Osteoblast (primary cell): ENCODE results near the gene UNC13C. TPM values are rescaled to one million over a fixed set of nuclear protein-coding genes. Genes with fewer than 3 reads are reported as not detected.

ENCODE experiments used
- DNase-seq: peaks from one replicate; pipeline ENCODE4 v3.0.0; 2011; ENCODE audit warnings: low spot score, mixed read lengths; ENCODE audit not compliant: insufficient read length; ENCODE audit errors: missing footprints
- H2AFZ ChIP-seq: 2 replicates; pipeline ENCODE4 v1.6.0; 2011; ENCODE audit warnings: mild to moderate bottlenecking, low read length
- H3K27ac ChIP-seq: 2 replicates; pipeline ENCODE4 v1.5.1; 2011; ENCODE audit warnings: mild to moderate bottlenecking, low read depth, low read length, moderate library complexity
- H3K27me3 ChIP-seq: 2 replicates; pipeline ENCODE4 v1.6.0; 2012; ENCODE audit warnings: mild to moderate bottlenecking, control low read depth, inconsistent platforms, low read length, moderate library complexity; ENCODE audit not compliant: insufficient read depth
- H3K36me3 ChIP-seq: 2 replicates; pipeline ENCODE4 v1.5.1; 2011; ENCODE audit warnings: mild to moderate bottlenecking, low read length, control low read depth, moderate library complexity; ENCODE audit not compliant: insufficient read depth
- H3K4me1 ChIP-seq: 2 replicates; pipeline ENCODE4 v1.5.1; 2011; ENCODE audit warnings: mild to moderate bottlenecking, low read length, control low read depth, moderate library complexity; ENCODE audit not compliant: insufficient read depth
- H3K4me2 ChIP-seq: 2 replicates; pipeline ENCODE4 v1.6.0; 2011; ENCODE audit warnings: mild to moderate bottlenecking, low read length; ENCODE audit not compliant: insufficient read depth
- H3K4me3 ChIP-seq: fragments of 200-600 bp; sonication (generic); 3 replicates; pipeline ENCODE4 v1.5.1; 2012; ENCODE audit warnings: mild to moderate bottlenecking, low read length, inconsistent platforms; ENCODE audit not compliant: insufficient read depth
- H3K79me2 ChIP-seq: 2 replicates; pipeline ENCODE4 v1.6.0; 2012; ENCODE audit warnings: mild to moderate bottlenecking, low read length, control low read depth, inconsistent platforms; ENCODE audit not compliant: insufficient read depth
- H3K9me3 ChIP-seq: 2 replicates; pipeline ENCODE4 v1.5.1; 2011; ENCODE audit warnings: low read depth, low read length, control low read depth
- H4K20me1 ChIP-seq: 2 replicates; pipeline ENCODE4 v1.6.0; 2012; ENCODE audit warnings: mild to moderate bottlenecking, low read length, control low read depth; ENCODE audit not compliant: insufficient read depth
- total RNA-seq: library from RNA; depleted of rRNA; stranded (reverse); fragments of >200 nt; gene quantifications from 2 replicates; pipeline ENCODE4 v1.2.3, GENCODE V29; 2012
- TF ChIP-seq, protein P1 (sequence below): IDR thresholded peaks from 2 replicates; pipeline ENCODE4 v1.5.1; 2011; ENCODE audit warnings: mild to moderate bottlenecking, low read depth, low read length, moderate library complexity; ENCODE audit errors: extremely low read depth

Gene UNC13C
- total RNA-seq, 1 donor = not detected

DNA sequence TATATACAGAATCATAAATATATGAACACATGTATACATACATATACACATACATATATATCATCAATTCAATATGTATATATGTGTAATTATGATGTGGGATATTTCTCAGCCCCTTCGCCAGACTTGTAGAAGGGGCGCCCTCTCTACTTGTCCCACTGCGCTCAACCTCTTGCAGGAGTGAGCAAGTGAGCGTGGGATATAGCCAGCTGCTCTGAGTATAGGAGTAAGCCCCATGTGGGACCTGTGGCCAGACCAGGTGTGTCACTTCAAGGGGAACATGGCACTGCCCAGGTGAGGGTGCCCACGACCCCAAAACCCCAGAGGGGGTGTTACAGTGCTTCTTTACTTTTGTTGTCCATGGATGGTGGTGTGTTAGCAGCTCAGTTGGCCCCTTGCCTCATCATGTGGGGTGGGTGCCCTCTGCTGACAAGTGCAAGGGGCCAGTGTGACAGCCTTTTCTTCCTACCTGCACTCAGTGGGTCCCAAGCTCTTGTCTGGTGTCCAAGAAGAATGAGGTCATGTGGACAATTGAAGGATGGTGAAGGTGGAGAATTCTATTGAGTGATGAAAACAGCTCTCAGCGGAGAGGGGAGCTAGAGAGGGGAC is 304.1 kb downstream of the UNC13C start:
- H3K27ac ChIP-seq = no peak overlapping the region

GRCh38 chr15:54288049-54288448 is 309.8 kb downstream of the UNC13C start:
- H3K9me3 ChIP-seq = no peaks in the 10 kb centered on the region
- no peaks in the 10 kb centered on the region for H3K27me3 ChIP-seq
- H4K20me1 ChIP-seq = no peaks in the 10 kb centered on the region
- no peak overlapping the region for H2AFZ ChIP-seq
- H3K27ac ChIP-seq = no peak overlapping the region
- DNase-seq = no peak
- no peak overlapping the region for H3K4me3 ChIP-seq
- no peaks in the 10 kb centered on the region for H3K36me3 ChIP-seq
- H3K79me2 ChIP-seq = no peaks in the 10 kb centered on the region
- H3K4me2 ChIP-seq = no peak overlapping the region
- no peaks in the 10 kb centered on the region for H3K4me1 ChIP-seq
- TF ChIP-seq, protein P1, sequence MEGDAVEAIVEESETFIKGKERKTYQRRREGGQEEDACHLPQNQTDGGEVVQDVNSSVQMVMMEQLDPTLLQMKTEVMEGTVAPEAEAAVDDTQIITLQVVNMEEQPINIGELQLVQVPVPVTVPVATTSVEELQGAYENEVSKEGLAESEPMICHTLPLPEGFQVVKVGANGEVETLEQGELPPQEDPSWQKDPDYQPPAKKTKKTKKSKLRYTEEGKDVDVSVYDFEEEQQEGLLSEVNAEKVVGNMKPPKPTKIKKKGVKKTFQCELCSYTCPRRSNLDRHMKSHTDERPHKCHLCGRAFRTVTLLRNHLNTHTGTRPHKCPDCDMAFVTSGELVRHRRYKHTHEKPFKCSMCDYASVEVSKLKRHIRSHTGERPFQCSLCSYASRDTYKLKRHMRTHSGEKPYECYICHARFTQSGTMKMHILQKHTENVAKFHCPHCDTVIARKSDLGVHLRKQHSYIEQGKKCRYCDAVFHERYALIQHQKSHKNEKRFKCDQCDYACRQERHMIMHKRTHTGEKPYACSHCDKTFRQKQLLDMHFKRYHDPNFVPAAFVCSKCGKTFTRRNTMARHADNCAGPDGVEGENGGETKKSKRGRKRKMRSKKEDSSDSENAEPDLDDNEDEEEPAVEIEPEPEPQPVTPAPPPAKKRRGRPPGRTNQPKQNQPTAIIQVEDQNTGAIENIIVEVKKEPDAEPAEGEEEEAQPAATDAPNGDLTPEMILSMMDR = no peak

More for the DNA sequence above, 304.1 kb downstream of the UNC13C start:
- H3K36me3 ChIP-seq = no peaks in the 10 kb centered on the region
- H3K4me1 ChIP-seq = no peaks in the 10 kb centered on the region
- H3K9me3 ChIP-seq = no peaks in the 10 kb centered on the region
- no peaks in the 10 kb centered on the region for H3K79me2 ChIP-seq
- H3K4me3 ChIP-seq = no peak overlapping the region
- TF ChIP-seq, protein P1 = no peak
- no peaks in the 10 kb centered on the region for H4K20me1 ChIP-seq
- no peak overlapping the region for H3K4me2 ChIP-seq
- no peak for DNase-seq
- H2AFZ ChIP-seq = no peak overlapping the region
- H3K27me3 ChIP-seq = no peaks in the 10 kb centered on the region

DNA sequence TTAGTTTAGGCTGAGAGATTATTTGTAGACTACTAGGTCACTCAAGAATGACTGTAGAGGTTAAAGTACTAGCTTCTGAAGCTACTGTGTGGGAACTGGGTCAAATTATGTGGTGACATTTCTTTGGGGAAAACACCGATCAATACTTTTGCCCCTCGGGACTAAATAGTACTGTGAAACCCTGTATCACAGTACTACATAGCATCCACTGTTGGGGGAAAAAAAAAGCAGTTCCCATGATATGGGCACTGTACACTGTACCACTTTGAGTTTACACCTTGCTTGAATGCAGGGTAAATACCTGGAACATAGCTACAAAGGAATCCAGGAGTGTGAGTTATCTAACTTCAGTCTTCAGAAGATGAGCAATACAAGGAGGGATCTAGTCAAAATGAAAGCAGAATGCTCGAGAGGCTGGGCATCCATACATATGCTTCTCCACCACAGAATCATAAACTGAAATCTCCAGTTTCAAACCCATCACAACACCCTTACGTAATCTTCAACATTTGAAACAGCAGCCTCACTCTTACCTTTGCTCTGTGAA is 311.4 kb downstream of the UNC13C start:
- no peaks in the 10 kb centered on the region for H4K20me1 ChIP-seq
- no peaks in the 10 kb centered on the region for H3K27me3 ChIP-seq
- H2AFZ ChIP-seq = no peak overlapping the region
- no peaks in the 10 kb centered on the region for H3K79me2 ChIP-seq
- TF ChIP-seq, protein P1 = no peak
- no peaks in the 10 kb centered on the region for H3K4me1 ChIP-seq
- no peak overlapping the region for H3K4me3 ChIP-seq
- H3K36me3 ChIP-seq = no peaks in the 10 kb centered on the region
- DNase-seq = no peak
- H3K4me2 ChIP-seq = no peak overlapping the region
- H3K9me3 ChIP-seq = no peaks in the 10 kb centered on the region
- H3K27ac ChIP-seq = no peak overlapping the region

GRCh38 chr15:54298396-54298795 is 320.2 kb downstream of the UNC13C start:
- Histone ChIP-seq H3K79me2 (no peaks in the 10 kb centered on the region), H4K20me1 (no peaks in the 10 kb centered on the region), H3K36me3 (no peaks in the 10 kb centered on the region), H3K27ac (no peak overlapping the region), H3K27me3 (no peaks in the 10 kb centered on the region), H3K9me3 (no peaks in the 10 kb centered on the region), H3K4me2 (no peak overlapping the region), H2AFZ (no peak overlapping the region), H3K4me3 (no peak overlapping the region), H3K4me1 (no peaks in the 10 kb centered on the region)
- no peak for DNase-seq
- TF ChIP-seq, protein P1 = no peak
